Stomach (tissue), 4 donors: ENCODE results near the gene DPP10.

ENCODE experiments used
- CTCF ChIP-seq, 7 experiments: fragments of 450-650 bp in 4 of 7; fragments of 200-600 bp in 3 of 7; sonication (generic) in 3 of 7; IDR thresholded peaks; one replicate each; pipeline ENCODE4 v1.5.1; 2016 to 2019; ENCODE audit warnings: antibody characterized with exemption in 7 of 7, control low read depth in 2 of 7, mild to moderate bottlenecking in 1 of 7
- POLR2A ChIP-seq, 4 donors: fragments of 450-650 bp; IDR thresholded peaks; one replicate each; pipeline ENCODE4 v1.6.1; 2016; ENCODE audit warnings: antibody characterized with exemption in 4 of 4, control low read depth in 2 of 4, mild to moderate bottlenecking in 1 of 4, moderate library complexity in 1 of 4

- no peak for TF ChIP-seq POLR2A (IDR thresholded peaks at IDR 0.05)
- no peak for TF ChIP-seq CTCF (IDR thresholded peaks at IDR 0.05)
Observed at GRCh38 chr2:114754907-114755563, 312.6 kb downstream of the DPP10 start.
